GM12872 (cell line): ENCODE measurements around the gene FRS3.

Experiments used
- TF ChIP-seq, protein P1 (sequence below): IDR thresholded peaks from 3 replicates; pipeline ENCODE4 v1.5.1; 2011; ENCODE audit warnings: low read depth, mild to moderate bottlenecking, low read length, moderate library complexity; ENCODE audit not compliant: insufficient read depth

FRS3 gene

DNA sequence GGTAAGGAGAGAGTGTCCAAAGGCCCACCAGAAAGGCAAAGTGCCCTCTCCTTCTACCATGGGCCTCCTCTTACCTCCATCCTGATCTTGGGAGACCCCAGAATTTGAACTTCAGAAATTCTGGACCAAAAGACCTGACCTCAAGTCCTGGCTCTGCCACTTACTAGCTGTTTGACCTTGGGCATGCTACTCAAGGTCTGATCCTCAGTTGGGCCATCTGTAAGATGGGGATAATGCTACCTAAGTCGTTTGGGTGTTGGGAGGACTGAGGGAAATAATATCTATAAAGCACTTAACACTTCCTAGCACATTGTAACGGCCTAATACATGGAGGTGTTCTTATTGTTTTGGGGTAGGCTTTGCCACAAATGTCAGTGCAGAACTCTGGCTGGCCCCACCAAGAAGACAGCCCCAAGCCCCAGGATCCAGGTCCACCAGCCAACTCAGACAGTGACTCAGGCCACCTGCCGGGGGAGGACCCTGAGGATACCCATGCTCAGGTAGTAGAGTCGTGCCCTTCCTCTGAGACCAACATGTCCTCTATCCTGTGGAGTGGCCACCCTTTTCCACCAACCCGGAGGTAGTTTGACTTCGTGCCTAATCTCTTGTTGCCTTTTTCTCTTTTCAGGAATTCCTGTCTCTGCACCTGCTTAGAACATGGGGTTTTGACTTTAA lies 3.5 kb upstream of the FRS3 start:
- TF ChIP-seq, protein P1, sequence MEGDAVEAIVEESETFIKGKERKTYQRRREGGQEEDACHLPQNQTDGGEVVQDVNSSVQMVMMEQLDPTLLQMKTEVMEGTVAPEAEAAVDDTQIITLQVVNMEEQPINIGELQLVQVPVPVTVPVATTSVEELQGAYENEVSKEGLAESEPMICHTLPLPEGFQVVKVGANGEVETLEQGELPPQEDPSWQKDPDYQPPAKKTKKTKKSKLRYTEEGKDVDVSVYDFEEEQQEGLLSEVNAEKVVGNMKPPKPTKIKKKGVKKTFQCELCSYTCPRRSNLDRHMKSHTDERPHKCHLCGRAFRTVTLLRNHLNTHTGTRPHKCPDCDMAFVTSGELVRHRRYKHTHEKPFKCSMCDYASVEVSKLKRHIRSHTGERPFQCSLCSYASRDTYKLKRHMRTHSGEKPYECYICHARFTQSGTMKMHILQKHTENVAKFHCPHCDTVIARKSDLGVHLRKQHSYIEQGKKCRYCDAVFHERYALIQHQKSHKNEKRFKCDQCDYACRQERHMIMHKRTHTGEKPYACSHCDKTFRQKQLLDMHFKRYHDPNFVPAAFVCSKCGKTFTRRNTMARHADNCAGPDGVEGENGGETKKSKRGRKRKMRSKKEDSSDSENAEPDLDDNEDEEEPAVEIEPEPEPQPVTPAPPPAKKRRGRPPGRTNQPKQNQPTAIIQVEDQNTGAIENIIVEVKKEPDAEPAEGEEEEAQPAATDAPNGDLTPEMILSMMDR: no peak

DNA sequence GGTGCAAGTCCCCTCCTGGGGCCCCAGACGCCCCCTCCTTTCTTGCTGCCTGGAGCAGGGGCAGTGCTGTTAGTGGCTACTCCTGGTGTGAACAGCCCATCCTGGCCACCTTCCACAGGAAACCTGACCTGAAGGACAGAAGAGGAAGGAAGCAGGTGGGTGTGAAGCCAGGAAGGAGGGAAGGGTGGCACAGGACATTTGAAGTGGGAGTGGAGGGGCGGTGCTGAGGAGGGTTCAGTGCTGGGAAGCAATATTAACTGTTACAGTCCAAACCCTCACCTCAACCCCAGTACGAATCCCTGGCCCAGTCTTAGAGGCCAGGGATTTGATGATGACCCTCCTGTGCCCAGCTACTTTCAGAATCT lies 1.6 kb upstream of the FRS3 start:
- TF ChIP-seq, protein P1: no peak

DNA sequence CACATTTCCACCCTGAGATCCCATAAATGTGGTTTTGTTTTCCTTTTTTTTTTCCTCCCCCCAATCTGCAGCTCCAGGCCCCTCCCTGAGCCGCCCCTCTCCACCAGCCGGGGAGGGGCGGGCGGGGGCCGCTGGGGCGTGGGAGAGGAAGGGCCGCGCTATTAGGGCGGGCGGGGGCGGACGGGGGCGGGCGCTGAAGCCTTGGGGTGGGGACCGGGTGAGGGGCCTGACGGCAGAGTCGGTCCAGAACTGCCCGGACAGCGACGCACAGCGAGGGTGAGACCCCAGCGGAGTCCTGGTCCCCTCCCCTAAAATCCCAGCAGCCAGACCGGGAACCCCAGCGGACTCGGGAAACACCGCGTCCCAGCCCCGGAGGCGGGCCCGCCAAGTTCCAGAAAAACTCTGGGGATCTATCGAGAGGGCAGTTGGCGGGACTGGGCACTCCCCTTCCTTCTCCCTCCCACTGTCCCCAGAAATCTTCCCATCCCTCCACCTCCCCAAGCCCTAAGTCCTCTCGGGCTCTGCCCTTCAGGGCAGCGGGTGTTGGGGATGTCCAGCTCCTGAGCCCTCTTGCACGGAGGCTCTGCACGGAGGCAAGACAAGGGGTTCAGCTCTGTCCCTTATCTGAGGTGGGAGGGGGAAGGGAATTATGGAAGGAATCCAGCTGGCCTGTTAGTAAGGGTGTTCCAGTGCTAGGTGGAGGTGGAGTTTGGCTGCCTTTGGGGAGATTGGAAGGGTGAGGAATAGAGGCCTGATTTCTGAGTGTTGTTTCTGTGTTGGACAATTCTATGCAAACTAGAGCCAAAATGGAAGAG lies 1.1 kb upstream of the FRS3 start, which contains the start of gene PRICKLE4:
Gene PRICKLE4, plus strand, starts transcription at position 232 of the 815 bp plus-strand sequence. CDS start 2,692 bp downstream, outside the sequence.
- TF ChIP-seq, protein P1: no peak

DNA sequence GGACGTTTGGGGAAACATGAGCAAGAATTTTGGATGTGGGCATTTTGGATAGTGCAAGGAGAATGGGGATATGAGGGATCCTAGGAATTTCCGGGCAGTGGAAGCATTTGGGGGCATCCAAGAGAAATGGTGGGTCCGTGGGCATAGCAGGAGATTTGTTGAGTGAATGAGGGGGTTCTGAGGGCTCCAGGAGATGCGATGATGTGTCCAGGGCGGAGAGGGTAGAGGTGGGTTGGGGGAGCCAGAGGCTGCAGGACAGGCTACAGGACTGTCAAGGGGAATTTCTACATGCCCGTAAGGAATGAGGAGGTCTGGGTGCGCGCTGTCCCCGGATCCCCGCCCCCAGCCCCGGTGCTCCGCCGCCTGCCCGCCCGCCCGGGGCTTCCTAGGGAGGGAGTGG lies 364 bp downstream of the FRS3 start:
- TF ChIP-seq, protein P1: no peak

DNA sequence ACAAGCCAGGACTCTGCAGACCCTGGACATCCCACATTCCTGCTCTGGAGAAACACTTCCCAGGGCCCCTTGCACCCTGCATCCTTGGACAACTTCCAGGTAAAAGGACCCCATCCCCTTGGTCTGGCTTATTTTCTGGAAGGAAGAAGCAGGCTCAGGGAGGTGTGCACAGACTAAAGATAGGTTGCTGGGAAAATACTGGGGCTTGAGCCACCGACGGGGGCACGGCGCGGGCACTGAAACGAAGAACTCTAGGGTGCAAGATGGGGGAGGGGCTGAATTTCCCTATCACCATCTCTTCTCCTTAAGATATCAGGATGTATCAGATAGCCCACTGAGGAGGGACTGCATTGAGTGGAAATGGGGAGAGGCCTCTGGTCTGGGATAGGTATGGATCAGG lies 805 bp downstream of the FRS3 start:
- TF ChIP-seq, protein P1: no peak

DNA sequence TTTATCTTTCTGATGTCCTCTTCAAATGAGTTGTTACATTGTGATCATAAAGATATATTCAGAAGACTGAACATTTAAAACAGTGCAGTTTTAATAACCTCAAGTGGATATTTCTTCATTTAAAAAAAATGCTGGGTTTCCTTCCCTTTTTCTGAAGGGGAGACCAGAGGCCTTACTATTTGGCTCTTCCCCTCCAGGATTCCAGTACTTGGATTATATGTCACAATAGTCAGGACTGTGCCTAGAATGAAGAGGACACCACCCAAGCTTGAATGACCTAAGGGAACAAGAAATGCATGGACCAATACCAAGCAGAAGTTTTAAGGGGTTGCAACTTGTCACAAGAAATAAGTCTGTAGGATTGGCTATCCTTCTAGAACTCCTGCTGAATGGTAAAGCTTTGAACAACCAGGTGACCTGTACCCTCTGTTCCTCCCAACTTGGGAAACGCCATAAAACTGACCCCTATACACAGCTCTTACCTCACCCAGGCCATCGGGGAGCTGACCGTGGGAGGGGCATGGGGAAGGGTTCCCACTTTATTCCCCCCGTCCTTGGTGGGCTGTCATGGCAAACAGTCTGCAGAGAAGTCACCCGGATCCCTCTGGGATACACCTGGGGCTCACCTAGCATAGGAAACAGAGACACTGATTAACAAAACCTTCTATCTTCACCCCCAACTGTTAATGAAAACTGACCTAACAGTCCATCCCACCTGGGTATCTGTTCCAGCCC lies 2.0 kb downstream of the FRS3 start:
- TF ChIP-seq, protein P1: no peak

DNA sequence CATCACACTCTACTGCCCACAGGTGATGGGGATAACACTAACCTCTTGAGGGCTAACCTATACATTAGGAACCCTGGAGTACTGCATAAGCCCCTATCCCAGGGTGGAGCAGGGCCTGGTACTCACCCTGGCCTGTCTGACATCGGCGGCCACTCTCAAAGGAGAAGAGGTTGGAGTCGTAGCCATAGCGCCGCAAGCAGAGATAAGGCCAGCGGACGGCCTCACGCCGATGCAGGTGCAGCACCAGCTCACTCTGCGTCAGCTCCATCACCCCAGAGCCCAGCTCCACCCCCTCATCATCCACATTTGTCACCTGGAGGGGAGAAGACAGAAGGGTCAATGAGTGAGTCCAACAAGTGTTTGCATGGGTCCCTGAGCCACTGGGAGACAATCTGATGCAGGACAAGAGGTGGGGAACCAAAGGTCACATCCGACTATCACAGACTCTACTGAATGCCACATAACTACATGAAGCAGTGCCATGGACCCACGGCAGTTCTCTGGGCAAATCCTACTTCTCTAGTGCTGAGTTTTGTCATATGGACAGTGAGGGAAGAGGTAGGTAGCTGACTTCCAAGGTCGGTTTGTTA lies 4.3 kb downstream of the FRS3 start:
- TF ChIP-seq, protein P1: no peak
